Measurements from ENCODE around the gene CPT2.

- TF ChIP-seq POLR2A (IDR thresholded peaks at IDR 0.05; ENCODE audit: low read depth, low read length) = no peak
- TF ChIP-seq POLR2AphosphoS5 (IDR thresholded peaks at IDR 0.05; ENCODE audit: low read depth, low read length) = no peak
- no peak for TF ChIP-seq TAF1 (IDR thresholded peaks at IDR 0.05; ENCODE audit: low read depth, low read length)
- TF ChIP-seq POU2F2 (IDR thresholded peaks at IDR 0.05; ENCODE audit: low read depth, low read length) = no peak
- TF ChIP-seq PAX5 (IDR thresholded peaks at IDR 0.05; ENCODE audit: insufficient read depth, low read length, severe bottlenecking) = no peak
- TF ChIP-seq SPI1 (IDR thresholded peaks at IDR 0.05; ENCODE audit: low read depth, low read length) = no peak
These were observed 21.4 kb upstream of the CPT2 start for GRCh38 chr1:53174971-53175913.

Measured in GM12891 (cell line).